MM.1S (cell line): ENCODE data around the gene RALGAPA2.

Source experiments
- CTCF ChIP-seq: fragments of 300-600 bp; sonication (generic); IDR thresholded peaks from 2 replicates; pipeline ENCODE4 v1.5.1; 2016; ENCODE audit warnings: antibody characterized with exemption, low read length, mixed read lengths
- EZH2 ChIP-seq: fragments of 300-600 bp; sonication (generic); optimal IDR thresholded peaks from 2 replicates; pipeline ENCODE3; 2017; ENCODE audit warnings: low read depth, mild to moderate bottlenecking, antibody characterized with exemption, low read length, mixed read lengths
- EZH2phosphoT487 ChIP-seq: fragments of 300-600 bp; sonication (generic); IDR thresholded peaks from 2 replicates; pipeline ENCODE4 v1.6.1; 2018; ENCODE audit warnings: antibody characterized with exemption, low read length

GRCh38 chr20:20699917-20700316, 12.5 kb downstream of the RALGAPA2 start:
- TF ChIP-seq CTCF (no peak), EZH2 (no peak), EZH2phosphoT487 (no peak)
